ENCODE results near the gene KCNK4. TPM values are rescaled to one million over a fixed set of nuclear protein-coding genes. Genes with fewer than 3 reads are reported as not detected.

Gene KCNK4
- total and polyA plus RNA-seq, 2 of the 13 experiments (the other 11 are each of a cell fraction or from before 2014, with no cell fraction given) = not detected

GRCh38 chr11:64269540-64270220 is 21.4 kb upstream of the KCNK4 start (continued):
- TF ChIP-seq FIP1L1 (IDR thresholded peaks at IDR 0.05; ENCODE audit: borderline replicate concordance, insufficient read depth, low read depth, low read length) (no peak; the same call in 1 of the 2 replicates), REL (CRISPR knock-in tag; conservative IDR thresholded peaks at IDR 0.05) (peak; percentile 68), ZHX1 (CRISPR knock-in tag; IDR thresholded peaks at IDR 0.05; ENCODE audit: low read depth) (no peak; the same call in 1 of the 2 replicates), RCOR2 (CRISPR knock-in tag; IDR thresholded peaks at IDR 0.05) (no peak), ZNF619 (CRISPR knock-in tag; IDR thresholded peaks at IDR 0.05) (no peak; the same call in 1 of the 2 replicates), CSRNP1 (CRISPR knock-in tag; IDR thresholded peaks at IDR 0.05) (peak; percentile 65), BRCA1 (CRISPR knock-in tag; IDR thresholded peaks at IDR 0.05) (0 out of 2 replicates have a peak, but pooled peaks have one; percentile 28), ELF1 (CRISPR knock-in tag; IDR thresholded peaks at IDR 0.05) (peak; percentile 100), RARG (CRISPR knock-in tag; IDR thresholded peaks at IDR 0.05; ENCODE audit: low read depth) (no peak), ZNF414 (CRISPR knock-in tag; IDR thresholded peaks at IDR 0.05) (peak; percentile 49), NR2F6 (IDR thresholded peaks at IDR 0.05) (peak; percentile 52), NR2F6 (CRISPR knock-in tag; IDR thresholded peaks at IDR 0.05) (peak; percentile 83), CCDC6 (CRISPR knock-in tag; IDR thresholded peaks at IDR 0.05) (0 out of 2 replicates have a peak, but pooled peaks have one; percentile 7), TBX2 (CRISPR knock-in tag; IDR thresholded peaks at IDR 0.05; ENCODE audit: borderline replicate concordance) (peak; percentile 70), ATM (IDR thresholded peaks at IDR 0.05; ENCODE audit: borderline replicate concordance) (no peak), SNRNP70 (IDR thresholded peaks at IDR 0.05; ENCODE audit: low read depth, low read length) (no peak), ZSCAN9 (CRISPR knock-in tag; IDR thresholded peaks at IDR 0.05; ENCODE audit: borderline replicate concordance) (no peak), IRX3 (CRISPR knock-in tag; IDR thresholded peaks at IDR 0.05; ENCODE audit: borderline replicate concordance, low read depth) (no peak), HMG20B (CRISPR knock-in tag; conservative IDR thresholded peaks at IDR 0.05) (peak; percentile 12; the same call in 1 of the 2 replicates), ZNF329 (CRISPR knock-in tag; IDR thresholded peaks at IDR 0.05; ENCODE audit: low read depth) (0 out of 2 replicates have a peak, but pooled peaks have one; percentile 1), THAP7 (CRISPR knock-in tag; IDR thresholded peaks at IDR 0.05) (peak; percentile 95), ZNF136 (CRISPR knock-in tag; IDR thresholded peaks at IDR 0.05; ENCODE audit: low read depth) (no peak), SAFB2 (CRISPR knock-in tag; IDR thresholded peaks at IDR 0.05; ENCODE audit: borderline replicate concordance, low read depth) (no peak; the same call in 1 of the 2 replicates)

All from HepG2 (cell line).